ENCODE results near the gene FAM170B. TPM values are rescaled to one million over a fixed set of nuclear protein-coding genes. Genes with fewer than 3 reads are reported as not detected.

FAM170B gene
- total RNA-seq, result not detected

DNA sequence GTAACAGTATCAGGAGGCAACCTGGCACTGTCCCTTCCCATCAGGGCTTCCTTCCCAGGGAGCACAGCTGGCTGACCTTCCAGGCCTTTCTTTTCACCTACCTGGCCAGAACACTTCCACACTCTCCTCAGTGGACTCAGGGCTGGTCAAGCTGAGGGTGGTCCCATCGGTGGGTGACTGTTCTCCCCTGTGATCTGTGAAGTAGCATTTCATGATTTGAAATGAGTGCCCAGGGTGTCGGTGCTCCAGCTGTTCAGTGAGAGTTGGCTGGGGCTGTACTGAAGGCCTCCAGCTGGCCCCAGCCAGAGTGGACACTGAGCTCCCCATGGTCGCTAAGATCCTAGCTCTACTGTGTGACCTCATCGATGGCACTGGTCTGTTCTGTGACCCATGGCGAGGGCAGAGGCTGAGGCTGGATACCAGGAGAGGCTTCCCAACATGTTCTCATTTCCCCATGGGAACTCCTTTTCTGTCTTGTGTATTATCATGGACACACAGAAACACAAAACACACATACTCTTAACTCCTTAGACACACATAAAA is at the start of gene FAM170B:
Gene FAM170B, minus strand, starts transcription at position 316 of the 543 bp plus-strand sequence. Its CDS starts 103 bp downstream, at position 213.
- ATAC-seq (no peak), DNase-seq (no peak)
- TF ChIP-seq, protein P1, sequence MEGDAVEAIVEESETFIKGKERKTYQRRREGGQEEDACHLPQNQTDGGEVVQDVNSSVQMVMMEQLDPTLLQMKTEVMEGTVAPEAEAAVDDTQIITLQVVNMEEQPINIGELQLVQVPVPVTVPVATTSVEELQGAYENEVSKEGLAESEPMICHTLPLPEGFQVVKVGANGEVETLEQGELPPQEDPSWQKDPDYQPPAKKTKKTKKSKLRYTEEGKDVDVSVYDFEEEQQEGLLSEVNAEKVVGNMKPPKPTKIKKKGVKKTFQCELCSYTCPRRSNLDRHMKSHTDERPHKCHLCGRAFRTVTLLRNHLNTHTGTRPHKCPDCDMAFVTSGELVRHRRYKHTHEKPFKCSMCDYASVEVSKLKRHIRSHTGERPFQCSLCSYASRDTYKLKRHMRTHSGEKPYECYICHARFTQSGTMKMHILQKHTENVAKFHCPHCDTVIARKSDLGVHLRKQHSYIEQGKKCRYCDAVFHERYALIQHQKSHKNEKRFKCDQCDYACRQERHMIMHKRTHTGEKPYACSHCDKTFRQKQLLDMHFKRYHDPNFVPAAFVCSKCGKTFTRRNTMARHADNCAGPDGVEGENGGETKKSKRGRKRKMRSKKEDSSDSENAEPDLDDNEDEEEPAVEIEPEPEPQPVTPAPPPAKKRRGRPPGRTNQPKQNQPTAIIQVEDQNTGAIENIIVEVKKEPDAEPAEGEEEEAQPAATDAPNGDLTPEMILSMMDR (IDR thresholded peaks at IDR 0.05 in 4 of 5, conservative IDR thresholded peaks at IDR 0.05 in 1 of 5), result no peak
- TF ChIP-seq POLR2A (IDR thresholded peaks at IDR 0.05), result no peak
- Histone ChIP-seq H3K27ac (no peak within 1 kb of the TSS), H3K27me3 (peaks cover 2 to 9% (median 3%) of the 10 kb centered on the region in 3 donors), H3K9me3 (no peaks in the 10 kb centered on the region), H3K4me3 (no peak within 1 kb of the TSS), H3K36me3 (no peaks in the 10 kb centered on the region), H3K4me1 (peaks cover 3 to 4% of the 10 kb centered on the region in 2 donors)
- in situ Hi-C loops (cut with MboI; ENCODE audit: low sequenced_read_pairs in 4 of 4), result no loop called here
- intact Hi-C loops (cut with DNase I; ENCODE audit: low total_unique reads), result no loop called here

GRCh38 chr10:49182776-49183175 is 49.0 kb upstream of the FAM170B start:
- no peaks in the 10 kb centered on the region for H3K9me3 ChIP-seq
- H3K36me3 ChIP-seq, result no peaks in the 10 kb centered on the region
- H3K27ac ChIP-seq, result no peak overlapping the region
- in situ Hi-C loops (cut with MboI; ENCODE audit: low sequenced_read_pairs in 4 of 4) (no loop called here), intact Hi-C loops (cut with DNase I; ENCODE audit: low total_unique reads) (no loop called here)
- H3K4me3 ChIP-seq, result no peak overlapping the region
- TF ChIP-seq POLR2A (IDR thresholded peaks at IDR 0.05), result no peak
- TF ChIP-seq, protein P1 (IDR thresholded peaks at IDR 0.05 in 4 of 5, conservative IDR thresholded peaks at IDR 0.05 in 1 of 5), result no peak
- DNase-seq, result no peak
- H3K4me1 ChIP-seq, result no peaks in the 10 kb centered on the region
- no peak for ATAC-seq
- H3K27me3 ChIP-seq, result no peaks in the 10 kb centered on the region

GRCh38 chr10:49180444-49180860 is 46.6 kb upstream of the FAM170B start:
- Histone ChIP-seq H3K36me3 (no peaks in the 10 kb centered on the region), H3K27ac (no peak overlapping the region), H3K4me1 (peaks cover 4 to 7% of the 10 kb centered on the region in 2 donors), H3K27me3 (no peaks in the 10 kb centered on the region), H3K9me3 (no peaks in the 10 kb centered on the region), H3K4me3 (no peak overlapping the region)
- in situ Hi-C loops (cut with MboI; ENCODE audit: low sequenced_read_pairs in 4 of 4), result no loop called here
- ATAC-seq (no peak), DNase-seq (no peak)
- intact Hi-C loops (cut with DNase I; ENCODE audit: low total_unique reads), result no loop called here
- no peak for TF ChIP-seq POLR2A (IDR thresholded peaks at IDR 0.05)
- TF ChIP-seq, protein P1 (IDR thresholded peaks at IDR 0.05 in 4 of 5, conservative IDR thresholded peaks at IDR 0.05 in 1 of 5), result no peak

GRCh38 chr10:49179699-49180443 is 46.0 kb upstream of the FAM170B start:
- TF ChIP-seq, protein P1 (IDR thresholded peaks at IDR 0.05 in 4 of 5, conservative IDR thresholded peaks at IDR 0.05 in 1 of 5), result no peak
- no peak for TF ChIP-seq POLR2A (IDR thresholded peaks at IDR 0.05)
- H3K4me1 ChIP-seq, result peaks cover 4 to 7% of the 10 kb centered on the region in 2 donors
- DNase-seq (peak in 1 of 2 donors; percentile 7), ATAC-seq (no peak)
- H3K27me3 ChIP-seq, result no peaks in the 10 kb centered on the region
- no peaks in the 10 kb centered on the region for H3K9me3 ChIP-seq
- H3K27ac ChIP-seq, result peak overlapping the region in 1 of 4 donors; percentile 35
- no peak overlapping the region for H3K4me3 ChIP-seq
- H3K36me3 ChIP-seq, result no peaks in the 10 kb centered on the region
- intact Hi-C loops (cut with DNase I; ENCODE audit: low total_unique reads) (no loop called here), in situ Hi-C loops (cut with MboI; ENCODE audit: low sequenced_read_pairs in 4 of 4) (no loop called here)

Data from gastrocnemius medialis (tissue), 4 donors.